HG03354 (cell line): ENCODE data around the gene SDR39U1.

Experiments used
- ATAC-seq: cut with Tn5 transposase; IDR thresholded peaks from one replicate; pipeline ENCODE4 v1.9.1; 2021; ENCODE audit warnings: mild to moderate bottlenecking; ENCODE audit not compliant: unreplicated experiment, poor library complexity, severe bottlenecking

Gene SDR39U1

DNA sequence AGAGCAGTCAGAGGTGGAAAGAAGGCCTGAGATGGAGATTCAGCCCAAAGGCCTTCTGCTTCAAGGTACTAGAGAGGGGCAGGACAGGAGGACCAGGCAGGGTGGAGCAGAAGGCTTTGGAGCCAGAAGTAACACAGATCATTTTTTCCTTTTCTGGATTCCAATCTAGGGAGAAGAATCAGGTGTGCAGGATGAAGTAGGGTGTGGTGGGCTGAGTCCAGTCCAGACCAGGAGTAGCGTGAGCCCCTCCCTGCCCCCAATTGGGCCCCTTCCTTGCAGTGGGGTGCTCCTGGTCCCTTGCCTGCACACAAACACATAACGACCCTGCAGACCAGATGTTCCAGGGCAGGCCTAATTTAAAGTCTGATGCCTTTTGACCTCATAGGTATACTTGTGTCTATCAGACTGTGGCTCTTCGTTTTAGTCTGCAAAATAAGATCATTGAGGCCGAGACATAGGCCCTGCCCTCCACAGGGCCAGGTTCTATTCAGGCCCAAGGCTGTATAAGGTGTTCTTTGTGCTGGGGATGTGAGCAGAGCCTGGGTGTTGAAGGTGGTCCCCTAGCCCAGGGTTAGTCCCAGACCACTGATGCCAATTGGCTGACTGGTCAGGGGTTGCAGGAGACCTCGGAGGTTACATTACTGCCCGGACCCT, 44.8 kb downstream of the SDR39U1 start:
- no peak for ATAC-seq

DNA sequence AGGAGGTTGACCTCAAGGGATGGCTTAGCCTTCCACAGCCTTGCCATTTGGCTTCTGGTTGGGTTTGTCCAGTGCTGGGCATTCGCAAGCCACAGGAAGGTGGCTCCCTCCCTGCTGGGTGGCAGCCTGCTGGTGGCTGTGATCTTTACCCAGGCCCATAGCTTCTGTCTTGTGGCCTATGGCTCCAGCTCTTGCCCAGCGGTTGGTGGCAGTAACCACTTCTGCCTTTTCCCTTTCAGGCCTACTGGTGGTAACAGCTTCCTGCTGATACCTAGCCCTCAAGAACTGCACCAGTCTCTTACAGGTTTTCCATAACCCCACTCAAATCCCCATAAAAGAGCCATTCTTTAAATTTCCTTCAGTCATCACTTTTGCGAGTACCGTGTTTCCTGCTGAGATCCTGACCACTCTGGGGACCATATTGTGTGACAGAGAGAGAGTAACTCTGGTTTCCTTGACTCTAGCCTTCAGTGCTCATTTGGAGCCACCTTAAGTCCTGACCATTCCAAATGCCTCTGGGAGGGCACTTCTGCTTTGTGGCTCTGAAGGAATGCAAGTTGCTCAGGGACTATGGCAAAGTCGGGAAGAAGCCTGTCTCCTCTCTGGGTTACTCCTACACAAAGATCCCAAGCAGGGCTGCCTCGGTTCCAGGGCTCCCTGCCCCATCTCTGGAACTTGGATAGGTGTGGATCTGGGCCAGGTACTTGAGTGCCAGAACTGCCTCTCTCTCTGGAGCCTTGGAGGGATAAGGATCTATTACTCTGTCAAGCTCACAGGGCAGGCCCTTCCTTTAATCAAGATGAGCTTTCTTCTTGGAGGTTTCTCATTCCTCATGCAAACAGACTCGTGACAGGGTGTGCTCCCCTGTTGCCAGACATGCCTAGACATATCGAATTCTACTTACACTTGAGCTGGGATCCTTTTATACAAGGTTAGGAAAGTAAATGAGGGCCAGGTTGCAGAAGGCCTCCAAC, 46.7 kb downstream of the SDR39U1 start:
- ATAC-seq = no peak

DNA sequence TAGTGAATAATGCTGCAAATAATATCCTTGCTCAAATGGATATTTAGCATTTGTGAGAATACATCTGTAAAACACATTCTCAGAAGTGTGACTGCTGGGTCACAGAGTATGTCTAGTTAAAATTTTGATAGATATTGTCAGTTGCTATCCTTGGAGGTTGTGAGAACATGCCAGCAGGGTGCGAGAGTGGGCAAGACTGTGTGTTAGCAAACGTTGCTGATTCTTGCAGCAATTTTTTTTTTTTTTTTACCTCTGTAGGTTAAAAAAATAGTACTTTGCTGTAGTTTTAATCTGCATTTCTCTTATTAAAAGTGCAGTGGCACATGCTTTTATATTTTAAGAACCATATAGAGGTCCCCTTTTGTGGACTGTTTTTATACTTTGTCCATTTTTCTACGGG, 48.3 kb downstream of the SDR39U1 start:
- ATAC-seq = no peak

DNA sequence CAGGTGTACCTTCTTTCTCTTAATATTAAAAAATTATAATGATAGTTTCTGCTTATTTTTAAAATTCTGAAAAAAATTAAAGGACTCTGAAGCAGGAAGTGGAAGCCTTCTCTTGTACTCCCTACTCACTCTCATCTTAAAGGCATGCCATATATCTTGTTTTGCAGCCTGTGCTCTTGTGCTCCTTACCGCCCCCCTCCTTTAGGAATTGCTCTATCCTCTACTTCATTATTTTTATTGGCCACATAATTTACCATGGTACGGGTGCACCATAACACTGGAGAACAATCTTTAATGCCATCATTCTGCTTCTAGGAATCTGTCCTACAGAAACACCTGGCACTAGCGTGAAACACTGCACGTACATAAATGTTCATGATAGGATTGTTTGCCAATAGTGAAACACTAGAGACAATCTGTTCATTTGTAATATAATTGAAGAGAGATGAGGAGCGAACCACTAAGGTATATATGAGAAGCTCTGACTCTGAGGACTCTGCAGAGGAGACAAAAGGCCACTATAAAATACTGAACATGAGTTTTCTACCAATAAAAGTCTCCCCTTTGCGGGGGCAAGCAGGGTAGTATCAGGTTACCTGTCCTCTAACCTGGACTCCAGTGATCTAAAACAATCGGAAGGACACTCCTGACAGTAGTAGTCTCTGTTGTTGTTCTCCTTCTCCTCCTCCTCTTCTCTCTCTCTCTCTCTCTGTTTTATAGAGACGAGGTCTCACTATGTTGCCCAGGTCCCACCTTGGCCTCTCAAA, 50.1 kb downstream of the SDR39U1 start:
- no peak for ATAC-seq

DNA sequence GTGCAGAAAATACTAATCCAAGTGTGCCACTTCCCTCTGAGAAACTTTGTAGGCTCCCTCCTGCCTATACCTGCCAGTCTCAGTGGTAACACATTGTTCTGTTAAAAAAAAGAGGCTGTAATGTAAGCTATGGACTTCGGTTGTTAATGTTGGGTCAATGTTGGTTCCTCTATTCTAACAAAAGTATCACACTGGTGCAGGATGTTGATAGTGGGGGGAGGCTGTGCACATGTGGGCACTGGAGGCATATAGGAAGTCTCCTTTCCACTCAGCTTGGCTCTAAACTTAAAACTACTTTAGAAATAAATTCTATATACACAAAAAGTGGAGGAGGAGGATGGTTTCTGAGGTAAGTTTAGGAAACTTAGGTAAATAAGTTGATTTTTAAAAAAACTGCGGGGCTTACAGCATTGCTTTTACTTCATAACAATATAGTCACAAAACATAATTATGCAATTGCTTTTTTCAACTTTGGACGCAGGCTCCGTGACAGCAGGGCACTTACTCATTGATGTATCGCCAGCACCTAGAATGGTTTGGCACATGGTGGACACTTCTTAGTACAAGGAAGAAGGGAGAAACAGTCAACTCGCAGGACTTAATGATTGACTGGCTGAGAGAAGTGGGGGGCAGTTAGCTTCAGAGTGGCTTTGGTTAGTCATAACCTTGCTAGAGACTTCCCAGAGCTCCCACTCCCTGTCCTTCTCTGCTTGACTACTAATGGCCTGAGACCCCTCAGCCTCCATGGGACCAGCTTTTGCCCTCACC, 51.7 kb downstream of the SDR39U1 start:
- ATAC-seq = no peak
